Left ventricle myocardium superior (tissue), 1 donor: ENCODE data around the gene MXI1. TPM values are rescaled to one million over a fixed set of nuclear protein-coding genes. Genes with fewer than 3 reads are reported as not detected.
A peak's percentile ranks its signal among the peaks of the same experiment; 100 is the strongest.

Experiments
- ATAC-seq: fragments of 200-7000 bp; cut with Tn5 transposase; one replicate; pipeline ENCODE4 v1.9.1; 2020; ENCODE audit warnings: mild to moderate bottlenecking, moderate library complexity
- DNase-seq: peaks from one replicate; pipeline ENCODE4 v3.0.0-alpha.2; 2020
- intact Hi-C: fragments of 100-400 bp; cut with micrococcal nuclease; formaldehyde crosslinking; loops from one replicate; pipeline ENCODE4 v1.11.0; 2022
- long read RNA-seq: library from polyadenylated mRNA; unstranded; transcript quantifications from one replicate; pipeline ENCODE4 v2.0.0, GENCODE V29; 2021
- total RNA-seq: library from RNA; stranded (reverse); fragmentation: NEBNext Ultra II Directional; extraction: Animal tissue kit (Norgen Biotek cat#: 25700); gene quantifications from one replicate; pipeline ENCODE4 v1.2.1, GENCODE V29; 2021
- donor health status: DM: no; HTN: yes; CAD: no; lungs with severe emphysema.

The MXI1 gene
- total RNA-seq, result 79.8 TPM
- long read RNA-seq, transcript MXI1-202 (6 exons, 3,470 nt), result minor isoform, 32 of 262 reads
- long read RNA-seq, transcript MXI1-201 (6 exons, 2,424 nt), result major isoform, 179 of 262 reads
- long read RNA-seq, partial matches to known transcripts, result 17 of 262 reads
- long read RNA-seq, other reads (novel, unspliced or antisense), result 30 of 262 reads

DNA sequence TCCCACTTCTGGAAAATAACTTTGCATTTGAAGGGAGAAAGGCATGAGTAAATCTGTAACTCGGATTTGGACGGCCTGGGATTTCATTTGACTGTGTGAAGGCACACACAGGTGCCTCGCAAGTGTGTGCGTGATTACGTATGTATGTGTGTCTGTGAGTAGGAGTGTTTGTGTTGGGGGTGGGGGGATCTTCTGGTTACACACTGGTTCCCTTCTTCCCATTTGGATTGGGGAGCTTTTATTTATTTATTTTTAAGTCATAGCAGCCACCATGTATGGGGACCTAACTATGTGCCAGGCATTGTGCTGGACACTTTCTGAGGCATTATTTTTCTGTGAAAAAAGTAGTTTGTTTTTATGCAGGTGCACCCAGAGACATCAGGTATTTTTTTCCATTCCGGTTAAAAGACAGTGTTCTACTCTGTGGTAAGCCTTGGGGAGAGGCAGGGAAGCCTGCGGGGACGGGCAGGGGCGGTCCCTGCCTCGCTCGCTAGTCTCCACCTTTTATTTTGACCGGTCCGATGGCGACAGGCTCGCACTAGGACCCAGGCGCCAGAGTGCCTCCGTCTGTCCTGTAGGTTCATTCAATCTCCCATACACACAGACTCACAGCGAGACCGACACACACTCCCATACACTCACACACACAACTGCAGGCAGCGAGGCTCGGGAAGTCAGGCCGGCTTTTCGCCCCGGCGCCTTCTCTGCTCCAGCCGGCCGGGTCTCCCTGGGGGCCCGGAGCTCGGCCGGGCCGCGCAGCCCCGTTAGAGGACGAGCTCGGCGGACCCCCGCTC is at the start of gene MXI1:
Gene MXI1 (plus strand): TSS at position 595 of the 794 bp plus-strand sequence. CDS start 204 bp downstream, outside the sequence.
- DNase-seq (peak; percentile 83), ATAC-seq (peak; percentile 28)
- intact Hi-C loops, result loop anchor here (5.0 kb wide), 1 partner anchor 70 kb away; no protein-coding TSS in a partner anchor

DNA sequence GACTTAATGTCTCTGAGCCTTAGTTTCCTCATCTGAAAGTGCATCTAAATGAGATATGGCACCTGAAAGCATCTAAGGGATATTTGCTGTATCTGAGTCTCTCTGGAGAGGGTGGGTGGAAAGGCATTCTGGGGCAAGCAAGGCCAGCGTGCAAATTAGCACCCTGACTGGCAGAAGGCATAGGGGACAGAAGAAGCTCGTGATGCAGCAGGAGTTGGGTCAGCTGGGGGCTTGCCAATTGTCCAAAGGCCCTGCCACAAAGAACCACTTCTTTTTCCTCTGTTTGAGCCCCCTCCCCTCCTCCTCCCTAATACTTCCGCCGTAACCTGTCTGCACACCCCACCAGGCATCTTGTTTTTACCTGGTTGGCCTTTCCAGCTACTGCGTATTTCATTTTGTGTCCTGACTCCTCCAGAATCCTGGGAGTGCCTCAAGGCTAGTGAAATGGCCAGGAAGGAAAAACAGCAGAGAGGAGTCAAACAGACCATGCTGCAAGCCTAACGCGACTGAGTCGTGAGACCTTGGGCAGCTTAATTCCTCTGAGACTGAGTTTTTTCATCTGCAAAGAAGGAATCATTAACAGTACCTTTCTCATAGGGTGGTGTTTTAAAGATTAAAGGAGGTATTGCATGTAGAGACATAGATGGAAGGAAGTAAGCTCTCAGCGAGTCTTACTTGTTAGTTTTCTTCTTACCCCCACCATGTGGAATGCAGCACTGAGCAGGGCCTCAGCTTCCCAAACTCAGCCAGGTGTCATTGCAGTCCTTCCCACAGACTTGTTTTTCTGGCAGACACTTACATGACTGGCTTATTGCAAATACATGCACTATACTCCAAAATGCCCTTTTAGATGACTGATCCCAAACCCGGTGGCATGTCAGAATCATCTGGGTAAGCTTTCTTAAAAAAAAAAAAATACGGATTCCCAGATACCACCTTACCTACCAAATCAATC is 49.1 kb upstream of the MXI1 start:
- DNase-seq, result no peak
- intact Hi-C loops, result no loop called here
- ATAC-seq, result no peak

GRCh38 chr10:110160081-110160480 is 47.3 kb upstream of the MXI1 start:
- ATAC-seq, result no peak
- DNase-seq, result no peak
- intact Hi-C loops, result no loop called here

DNA sequence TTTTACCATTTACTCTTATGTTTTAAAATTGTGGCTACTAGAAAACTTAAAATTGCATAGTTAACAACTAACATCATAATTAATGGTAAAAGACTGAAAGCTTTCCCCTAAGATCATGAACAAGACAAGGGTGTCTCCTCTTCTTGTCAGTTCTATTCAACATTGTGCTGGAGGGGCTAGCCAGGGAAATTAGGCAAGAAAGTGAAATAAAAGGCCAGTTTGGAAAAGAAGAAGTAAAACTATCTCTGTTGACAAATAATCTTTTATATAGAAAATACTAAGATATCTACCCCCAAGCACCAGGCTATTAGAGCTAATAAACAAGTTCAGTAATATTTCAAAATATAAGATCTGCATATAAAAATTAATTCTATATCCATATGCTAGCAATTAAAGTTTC is 46.9 kb upstream of the MXI1 start:
- intact Hi-C loops, result no loop called here
- ATAC-seq (no peak), DNase-seq (no peak)

DNA sequence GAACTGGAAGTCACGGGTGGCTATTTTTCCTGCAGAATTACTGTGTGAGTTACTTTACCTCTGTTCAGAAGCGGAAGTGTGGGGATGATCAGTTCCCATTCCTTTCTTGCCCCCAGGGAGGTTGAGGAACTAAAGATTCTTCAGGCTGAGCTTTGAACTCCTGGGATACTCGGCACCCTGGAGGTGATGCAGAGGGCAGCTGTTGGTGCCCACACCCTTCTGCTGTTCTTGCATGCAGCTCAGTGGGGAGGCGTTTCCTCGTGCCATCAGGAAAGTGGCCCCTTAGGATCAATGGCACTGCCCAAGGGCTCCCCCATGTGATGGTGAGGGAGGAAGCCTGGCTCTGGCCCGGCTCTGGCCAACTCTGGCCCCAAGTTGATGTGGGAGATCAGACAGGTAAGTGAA is 44.7 kb upstream of the MXI1 start:
- DNase-seq (no peak), ATAC-seq (no peak)
- intact Hi-C loops, result no loop called here

DNA sequence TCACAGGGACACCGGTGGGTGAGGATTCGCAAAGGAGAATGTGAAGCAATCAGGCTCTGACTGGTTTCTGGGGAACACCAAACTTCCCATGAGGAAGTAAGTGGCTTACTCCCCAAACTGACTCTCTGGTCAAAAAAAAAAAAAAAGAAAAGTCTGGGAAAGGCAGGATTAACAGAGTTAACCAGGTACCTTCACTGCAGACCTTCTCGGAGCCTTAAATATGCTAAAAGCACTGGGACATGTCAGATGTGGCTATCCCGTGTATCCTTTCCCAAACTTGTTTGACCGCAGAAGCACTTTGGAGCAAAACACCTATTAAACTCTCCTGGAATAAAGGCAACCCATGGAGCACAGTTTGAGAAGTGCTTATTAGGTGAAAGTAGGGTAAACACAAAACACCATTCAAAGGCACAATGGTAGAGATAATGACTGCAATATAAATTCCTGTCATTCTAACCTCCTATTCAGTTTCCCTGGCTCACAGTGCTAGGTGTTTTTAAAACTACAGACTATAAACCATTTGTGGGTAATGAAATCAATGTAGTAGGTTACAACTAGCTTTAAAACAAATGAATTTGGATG is 44.1 kb upstream of the MXI1 start:
- ATAC-seq (no peak), DNase-seq (no peak)
- intact Hi-C loops, result no loop called here

GRCh38 chr10:110163841-110164240 is 43.6 kb upstream of the MXI1 start:
- intact Hi-C loops, result no loop called here
- ATAC-seq (no peak), DNase-seq (no peak)

- DNase-seq, result no peak
- intact Hi-C loops, result no loop called here
- ATAC-seq, result no peak
These were observed 42.2 kb upstream of the MXI1 start for GRCh38 chr10:110165239-110165638.

- DNase-seq, result no peak
- ATAC-seq, result no peak
- intact Hi-C loops, result no loop called here
These were observed 40.3 kb upstream of the MXI1 start for GRCh38 chr10:110167149-110167548.

DNA sequence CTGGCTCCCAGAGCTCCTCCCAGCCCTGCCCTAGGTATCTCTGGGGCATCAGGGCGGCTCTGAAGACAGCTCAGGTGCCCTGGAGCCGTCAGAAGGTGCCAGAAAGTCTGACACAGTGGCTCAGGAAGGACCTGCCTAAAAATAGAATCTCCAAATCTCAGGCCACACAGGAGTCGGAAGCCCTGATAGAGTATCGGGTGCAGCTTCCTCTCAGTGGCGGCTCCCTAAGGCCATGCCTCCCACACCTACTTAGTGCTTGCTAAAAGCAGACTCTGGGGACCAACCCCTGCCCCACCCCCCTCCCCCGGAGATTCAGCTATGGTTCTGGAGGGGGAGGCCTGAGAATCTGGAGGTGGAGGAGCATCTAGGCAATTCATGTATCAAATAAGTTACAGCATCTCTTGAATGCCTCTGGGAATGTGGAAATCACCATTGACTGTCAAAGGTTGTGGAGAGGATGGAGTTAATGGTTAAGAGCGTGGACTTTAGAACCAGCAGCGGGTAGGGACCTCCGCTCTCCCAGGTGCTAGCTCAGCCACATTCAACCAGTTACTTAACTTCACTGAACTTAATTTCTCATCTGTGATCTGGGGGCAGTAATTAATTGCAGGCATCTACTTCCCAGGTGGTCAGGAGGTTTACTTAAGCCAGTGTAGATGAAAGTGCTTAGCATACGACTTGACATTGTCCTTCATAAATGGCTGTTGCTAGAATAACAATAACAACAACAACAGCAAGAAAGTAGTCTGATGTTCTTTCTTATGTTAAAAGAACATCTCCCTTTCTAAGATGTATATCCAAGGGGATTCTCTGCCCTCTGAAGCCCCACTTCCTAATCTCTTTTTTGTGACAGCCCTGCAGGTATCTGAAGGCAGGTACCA is 38.6 kb upstream of the MXI1 start:
- DNase-seq (no peak), ATAC-seq (peak; percentile 76)
- intact Hi-C loops, result no loop called here

GRCh38 chr10:110169586-110169985 is 37.8 kb upstream of the MXI1 start:
- intact Hi-C loops, result no loop called here
- DNase-seq (no peak), ATAC-seq (no peak)

GRCh38 chr10:110170142-110170971 is 37.0 kb upstream of the MXI1 start:
- no peak for DNase-seq

GRCh38 chr10:110171032-110171431 is 36.4 kb upstream of the MXI1 start:
- intact Hi-C loops, result no loop called here
- DNase-seq, result no peak
- no peak for ATAC-seq

More at GRCh38 chr10:110170142-110170971, 37.0 kb upstream of the MXI1 start:
- peak; percentile 47 for ATAC-seq
- intact Hi-C loops, result no loop called here

DNA sequence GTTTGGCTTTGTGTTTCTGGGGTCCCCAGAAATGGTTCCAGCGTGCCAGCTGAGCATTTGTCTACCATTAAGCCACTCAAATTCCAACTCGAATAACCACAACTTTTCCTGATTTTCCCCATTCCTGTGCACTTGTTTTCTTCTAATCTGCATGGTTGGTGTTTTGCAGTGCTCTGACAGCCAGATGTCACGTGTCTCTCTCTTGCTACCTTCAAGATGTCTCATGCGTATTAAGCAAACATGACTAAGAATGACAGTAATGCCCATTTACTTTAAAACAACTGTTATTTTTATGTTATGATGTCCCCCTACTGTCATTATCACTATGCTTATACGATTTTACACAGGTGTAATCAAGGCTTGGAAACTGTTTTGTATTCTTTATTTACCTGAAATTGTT is 35.2 kb upstream of the MXI1 start:
- intact Hi-C loops, result no loop called here
- DNase-seq (no peak), ATAC-seq (no peak)

- DNase-seq, result no peak
- intact Hi-C loops, result no loop called here
- ATAC-seq, result no peak
These were observed 33.2 kb upstream of the MXI1 start for GRCh38 chr10:110174201-110174600.

DNA sequence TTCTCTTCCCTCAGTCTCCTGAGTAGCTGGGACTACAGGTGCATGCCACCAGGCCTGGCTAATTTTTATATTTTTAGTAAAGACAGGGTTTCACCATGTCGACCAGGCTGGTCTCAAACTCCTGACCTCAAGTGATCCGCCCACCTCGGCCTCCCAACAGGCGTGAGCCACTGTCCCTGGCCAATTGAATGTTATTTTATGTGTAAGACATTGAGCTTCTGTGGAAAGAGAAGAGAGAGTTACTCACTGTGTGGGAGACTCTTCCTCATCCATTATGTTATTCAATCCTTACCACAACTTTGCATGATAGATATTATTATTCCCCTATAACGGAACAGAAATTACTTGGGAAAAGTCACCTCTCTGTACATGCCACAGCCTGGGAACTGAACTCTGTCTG is 32.6 kb upstream of the MXI1 start:
- intact Hi-C loops, result no loop called here
- DNase-seq (no peak), ATAC-seq (no peak)

GRCh38 chr10:110175406-110175805 is 32.0 kb upstream of the MXI1 start:
- DNase-seq, result no peak
- intact Hi-C loops, result no loop called here
- peak; percentile 92 for ATAC-seq
